Astrocyte of the cerebellum (primary cell): ENCODE results near the gene ANKMY2.

Source experiments
- DNase-seq: peaks from one replicate; pipeline ENCODE4 v3.0.0-alpha.2; 2011; ENCODE audit warnings: low read depth
- H3K4me3 ChIP-seq: 2 replicates; pipeline ENCODE4 v1.5.1; 2011; ENCODE audit warnings: mild to moderate bottlenecking, low read depth, low read length, moderate library complexity
- in situ Hi-C: cut with HindIII; loops from 2 replicates; pipeline ENCODE4 v1.10.0; 2017; ENCODE audit warnings: low sequenced_read_pairs
- TF ChIP-seq, protein P1 (sequence below): IDR thresholded peaks from 2 replicates; pipeline ENCODE4 v1.5.1; 2012; ENCODE audit warnings: low read length, low read depth, moderate library complexity, mild to moderate bottlenecking; ENCODE audit errors: missing control alignments

Gene ANKMY2

DNA sequence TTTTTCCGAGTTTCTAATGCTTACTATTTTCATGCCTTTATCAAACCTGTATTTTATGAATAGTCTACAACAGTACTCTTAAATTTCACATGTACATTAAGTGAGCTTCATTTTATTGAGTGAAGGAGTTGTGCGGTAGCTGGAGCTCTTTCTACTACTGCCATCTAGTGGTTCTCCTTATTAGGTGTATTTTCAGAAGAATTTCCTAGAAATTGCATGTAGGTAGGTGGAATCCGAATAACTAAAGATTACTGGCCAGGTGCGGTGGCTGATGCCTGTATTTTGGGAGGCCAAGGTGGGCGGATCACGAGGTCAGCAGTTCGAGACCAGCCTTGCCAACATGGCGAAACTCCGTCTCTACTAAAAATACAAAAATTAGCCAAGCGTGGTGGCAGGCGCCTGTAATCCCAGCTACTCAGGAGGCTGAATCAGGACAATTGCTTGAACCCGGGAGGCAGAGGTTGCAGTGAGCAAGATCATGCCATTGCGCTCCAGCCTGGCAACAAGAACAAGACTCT, 80.6 kb downstream of the ANKMY2 start:
- TF ChIP-seq, protein P1, sequence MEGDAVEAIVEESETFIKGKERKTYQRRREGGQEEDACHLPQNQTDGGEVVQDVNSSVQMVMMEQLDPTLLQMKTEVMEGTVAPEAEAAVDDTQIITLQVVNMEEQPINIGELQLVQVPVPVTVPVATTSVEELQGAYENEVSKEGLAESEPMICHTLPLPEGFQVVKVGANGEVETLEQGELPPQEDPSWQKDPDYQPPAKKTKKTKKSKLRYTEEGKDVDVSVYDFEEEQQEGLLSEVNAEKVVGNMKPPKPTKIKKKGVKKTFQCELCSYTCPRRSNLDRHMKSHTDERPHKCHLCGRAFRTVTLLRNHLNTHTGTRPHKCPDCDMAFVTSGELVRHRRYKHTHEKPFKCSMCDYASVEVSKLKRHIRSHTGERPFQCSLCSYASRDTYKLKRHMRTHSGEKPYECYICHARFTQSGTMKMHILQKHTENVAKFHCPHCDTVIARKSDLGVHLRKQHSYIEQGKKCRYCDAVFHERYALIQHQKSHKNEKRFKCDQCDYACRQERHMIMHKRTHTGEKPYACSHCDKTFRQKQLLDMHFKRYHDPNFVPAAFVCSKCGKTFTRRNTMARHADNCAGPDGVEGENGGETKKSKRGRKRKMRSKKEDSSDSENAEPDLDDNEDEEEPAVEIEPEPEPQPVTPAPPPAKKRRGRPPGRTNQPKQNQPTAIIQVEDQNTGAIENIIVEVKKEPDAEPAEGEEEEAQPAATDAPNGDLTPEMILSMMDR: peak; percentile 63

DNA sequence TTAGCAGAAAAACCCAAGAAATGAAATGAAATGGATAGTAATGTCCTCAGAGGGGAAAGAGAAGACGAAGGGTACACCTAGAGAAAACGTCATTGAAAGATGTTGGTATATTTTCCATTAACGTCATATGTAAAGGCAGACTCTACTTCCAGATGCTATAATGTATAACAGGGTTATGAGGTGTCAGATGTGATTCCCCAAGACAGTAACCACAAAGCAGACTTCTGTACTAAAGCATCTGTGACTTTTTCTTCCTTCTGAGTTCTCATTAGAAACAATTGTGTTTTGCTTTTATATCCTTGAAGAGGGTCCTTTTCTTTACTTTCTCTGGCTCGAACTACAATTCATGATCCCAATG, 81.6 kb downstream of the ANKMY2 start:
- TF ChIP-seq, protein P1: no peak
- in situ Hi-C loops: loop anchor here (25.0 kb wide), 2 partner anchors 152 to 477 kb away; partner anchors contain the start of gene CRPPA
- DNase-seq: no peak
- no peak overlapping the region for H3K4me3 ChIP-seq

More for the DNA sequence above, 80.6 kb downstream of the ANKMY2 start:
- DNase-seq: peak; percentile 16
- H3K4me3 ChIP-seq: no peak overlapping the region
- in situ Hi-C loops: loop anchor here (25.0 kb wide), 2 partner anchors 153 to 478 kb away; partner anchors contain the start of gene CRPPA

DNA sequence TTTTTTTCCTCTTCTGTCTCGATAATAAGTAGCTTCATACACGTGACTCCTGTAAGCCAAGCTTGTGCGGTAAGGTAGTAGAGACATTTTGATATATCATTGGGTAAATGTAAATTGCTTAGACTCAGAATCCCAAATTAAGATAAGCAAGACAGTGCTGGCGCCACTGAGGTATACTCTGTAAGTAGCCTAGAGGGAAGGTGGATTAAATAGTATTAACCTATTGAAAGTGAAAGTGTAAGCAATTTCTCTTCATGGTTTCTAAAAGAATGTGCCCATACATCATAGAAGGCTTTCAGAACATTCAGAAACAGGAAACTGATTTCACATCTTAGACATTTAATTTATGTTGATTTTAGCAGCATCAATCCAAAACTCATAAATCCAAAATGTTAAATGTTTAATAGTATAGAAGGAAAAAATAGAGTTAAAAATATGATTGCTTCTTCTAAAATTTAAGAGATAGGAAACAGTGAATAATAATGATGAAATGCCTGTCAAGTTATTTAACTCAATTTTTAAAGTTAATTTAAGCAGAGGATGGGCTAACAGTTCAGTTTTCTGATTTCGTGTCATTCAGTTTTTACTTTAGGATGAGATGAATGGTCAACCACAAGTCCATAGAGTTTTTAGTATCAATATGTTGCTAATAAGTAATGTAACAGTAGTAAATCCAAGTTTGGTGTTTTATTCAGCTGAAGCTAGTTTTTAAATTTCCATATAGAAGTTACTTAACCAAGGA, 82.1 kb downstream of the ANKMY2 start:
- in situ Hi-C loops: loop anchor here (25.0 kb wide), 2 partner anchors 151 to 476 kb away; partner anchors contain the start of gene CRPPA
- no peak overlapping the region for H3K4me3 ChIP-seq
- TF ChIP-seq, protein P1: no peak
- no peak for DNase-seq

- in situ Hi-C loops: loop anchor here (25.0 kb wide), 2 partner anchors 150 to 475 kb away; partner anchors contain the start of gene CRPPA
- no peak overlapping the region for H3K4me3 ChIP-seq
- TF ChIP-seq, protein P1: no peak
- no peak for DNase-seq
Measured at GRCh38 chr7:16562456-16563220, 82.9 kb downstream of the ANKMY2 start.

DNA sequence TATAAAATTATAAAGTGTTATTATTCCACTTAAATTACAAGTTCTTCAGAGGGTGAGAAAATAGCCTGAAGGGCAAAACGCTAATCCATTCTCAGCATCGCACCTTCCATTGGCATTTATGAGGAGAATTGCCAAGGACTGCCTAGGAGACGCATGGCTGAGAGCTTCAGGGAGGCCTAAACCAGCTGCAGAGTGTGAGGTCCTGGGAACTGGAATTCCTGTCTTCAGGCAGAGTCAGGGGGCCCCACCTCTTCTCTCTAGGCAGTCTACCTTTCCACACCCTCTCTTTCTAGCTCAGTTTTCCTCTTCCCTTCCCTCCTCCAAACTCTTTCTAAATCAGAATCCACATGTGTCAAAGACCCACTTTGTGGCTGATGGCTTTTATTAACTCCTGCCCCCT, 83.6 kb downstream of the ANKMY2 start:
- no peak for DNase-seq
- H3K4me3 ChIP-seq: no peak overlapping the region
- TF ChIP-seq, protein P1: no peak
- in situ Hi-C loops: loop anchor here (25.0 kb wide), 2 partner anchors 150 to 475 kb away; partner anchors contain the start of gene CRPPA

- no peak overlapping the region for H3K4me3 ChIP-seq
- TF ChIP-seq, protein P1: no peak
- in situ Hi-C loops: loop anchor here (25.0 kb wide), 2 partner anchors 147 to 472 kb away; partner anchors contain the start of gene CRPPA
- DNase-seq: no peak
Measured at GRCh38 chr7:16559497-16560179, 85.9 kb downstream of the ANKMY2 start.
